SU-DHL-6 (cell line): ENCODE results near the gene SLC44A1.

ENCODE experiments used
- H2AFZ ChIP-seq: fragments of 200-600 bp; sonication (generic); 2 replicates; pipeline ENCODE4 v1.6.1; 2014; ENCODE audit warnings: low read depth, mild to moderate bottlenecking, moderate library complexity, mixed read lengths, antibody characterized with exemption, low read length; ENCODE audit not compliant: severe bottlenecking
- H3F3A ChIP-seq: fragments of 200-600 bp; shearing (Covaris generic); 2 replicates; pipeline ENCODE4 v1.6.0; 2016; ENCODE audit warnings: antibody characterized with exemption, mild to moderate bottlenecking; ENCODE audit not compliant: insufficient read depth
- H3K27ac ChIP-seq: fragments of 200-600 bp; sonication (generic); 2 replicates; pipeline ENCODE4 v1.5.1; 2016; ENCODE audit warnings: low read depth, mild to moderate bottlenecking, low read length, moderate library complexity, mixed read lengths
- H3K27me3 ChIP-seq: fragments of 200-600 bp; sonication (generic), shearing (Covaris generic); 2 replicates; pipeline ENCODE4 v1.6.0; 2014; ENCODE audit warnings: mild to moderate bottlenecking, low read length
- H3K36me3 ChIP-seq: fragments of 200-600 bp; sonication (generic); 2 replicates; pipeline ENCODE4 v1.6.1; 2014; ENCODE audit warnings: mild to moderate bottlenecking, low read length, mixed read lengths
- H3K4me2 ChIP-seq: fragments of 300-600, 200-600 bp; shearing (Covaris generic), sonication (generic); 2 replicates; pipeline ENCODE4 v1.6.0; 2014; ENCODE audit warnings: low read length, low read depth, mild to moderate bottlenecking; ENCODE audit not compliant: poor library complexity, severe bottlenecking
- H3K4me3 ChIP-seq: fragments of 200-600 bp; sonication (generic); 2 replicates; pipeline ENCODE4 v1.5.1; 2014; ENCODE audit warnings: antibody characterized with exemption, low read length, mild to moderate bottlenecking, mixed read lengths; ENCODE audit not compliant: insufficient read depth, poor library complexity, severe bottlenecking
- H3K79me2 ChIP-seq: fragments of 200-600 bp; sonication (generic); 2 replicates; pipeline ENCODE4 v1.6.1; 2014; ENCODE audit warnings: mild to moderate bottlenecking, low read length, moderate library complexity; ENCODE audit not compliant: insufficient read depth
- H3K9ac ChIP-seq: fragments of 200-600 bp; sonication (generic); 2 replicates; pipeline ENCODE4 v1.7.0; 2014; ENCODE audit warnings: mild to moderate bottlenecking, low read length
- H3K9me2 ChIP-seq: fragments of 200-600 bp; sonication (generic); replicated peaks from 2 replicates; pipeline ENCODE4 v1.6.1; 2014; ENCODE audit warnings: low read length; ENCODE audit not compliant: insufficient read depth
- H3K9me3 ChIP-seq: fragments of 200-600 bp; sonication (generic); 2 replicates; pipeline ENCODE4 v1.6.1; 2014; ENCODE audit warnings: low read length, mixed read lengths; ENCODE audit not compliant: insufficient read depth
- H4K20me1 ChIP-seq: fragments of 200-600 bp; sonication (generic); 2 replicates; pipeline ENCODE4 v1.6.1; 2014; ENCODE audit warnings: low read depth, mild to moderate bottlenecking, antibody characterized with exemption, low read length, moderate library complexity, mixed read lengths
- CTCF ChIP-seq: fragments of 200-600 bp; sonication (generic); IDR thresholded peaks from one replicate; pipeline ENCODE4 v1.5.1; 2017; ENCODE audit warnings: antibody characterized with exemption, mild to moderate bottlenecking, low read length, moderate library complexity; ENCODE audit not compliant: insufficient read depth, poor library complexity, severe bottlenecking
- EZH2phosphoT487 ChIP-seq: fragments of 200-600 bp; sonication (generic), shearing (Covaris generic); conservative IDR thresholded peaks from 2 replicates; pipeline ENCODE4 v1.6.1; 2018; ENCODE audit warnings: mild to moderate bottlenecking, antibody characterized with exemption, low read length, moderate library complexity, mixed read lengths

SLC44A1 gene

GRCh38 chr9:105328296-105328695, 83.8 kb downstream of the SLC44A1 start:
- no peak for TF ChIP-seq CTCF
- TF ChIP-seq EZH2phosphoT487 = no peak
- no peak overlapping the region for H3K4me3 ChIP-seq
- no peak overlapping the region for H3K9ac ChIP-seq
- H3K79me2 ChIP-seq = no peaks in the 10 kb centered on the region
- no peaks in the 10 kb centered on the region for H3F3A ChIP-seq
- H3K27me3 ChIP-seq = no peaks in the 10 kb centered on the region
- no peak overlapping the region for H2AFZ ChIP-seq
- no peaks in the 10 kb centered on the region for H3K36me3 ChIP-seq
- no peaks in the 10 kb centered on the region for H4K20me1 ChIP-seq
- H3K9me3 ChIP-seq = no peaks in the 10 kb centered on the region
- H3K4me2 ChIP-seq = no peak overlapping the region
- no peaks in the 10 kb centered on the region for H3K9me2 ChIP-seq
- H3K27ac ChIP-seq = no peak overlapping the region

- Histone ChIP-seq H3K4me2 (no peak overlapping the region), H3K9ac (no peak overlapping the region), H3K4me3 (no peak overlapping the region), H3K9me3 (no peaks in the 10 kb centered on the region), H3K27me3 (no peaks in the 10 kb centered on the region), H3F3A (no peaks in the 10 kb centered on the region), H4K20me1 (no peaks in the 10 kb centered on the region), H3K27ac (no peak overlapping the region), H3K36me3 (no peaks in the 10 kb centered on the region), H3K9me2 (no peaks in the 10 kb centered on the region), H2AFZ (no peak overlapping the region), H3K79me2 (no peaks in the 10 kb centered on the region)
- TF ChIP-seq CTCF (no peak), EZH2phosphoT487 (no peak)
Measured at GRCh38 chr9:105328872-105329718, 84.6 kb downstream of the SLC44A1 start.

- Histone ChIP-seq H3K27me3 (no peaks in the 10 kb centered on the region), H2AFZ (no peak overlapping the region), H3K4me3 (no peak overlapping the region), H3K9me2 (no peaks in the 10 kb centered on the region), H3K36me3 (no peaks in the 10 kb centered on the region), H3F3A (no peaks in the 10 kb centered on the region), H3K9ac (no peak overlapping the region), H3K4me2 (no peak overlapping the region), H3K27ac (no peak overlapping the region), H3K79me2 (no peaks in the 10 kb centered on the region), H3K9me3 (no peaks in the 10 kb centered on the region), H4K20me1 (no peaks in the 10 kb centered on the region)
- TF ChIP-seq EZH2phosphoT487 (no peak), CTCF (no peak)
Measured at GRCh38 chr9:105329719-105330062, 85.2 kb downstream of the SLC44A1 start.
